Measurements from ENCODE around the gene SLITRK1.

GRCh38 chr13:83880275-83881139 is 1.8 kb downstream of the SLITRK1 start:
- TF ChIP-seq MYC (IDR thresholded peaks at IDR 0.05; ENCODE audit: low read depth, low read length): no peak
- no peak for TF ChIP-seq CTCF (IDR thresholded peaks at IDR 0.05; ENCODE audit: extremely low read depth in 1 of 2, insufficient read depth in 1 of 2, low read depth in 1 of 2, low read length in 2 of 2)
- TF ChIP-seq POLR2AphosphoS5 (IDR thresholded peaks at IDR 0.05; ENCODE audit: insufficient read depth, low read depth, low read length): no peak
- TF ChIP-seq POLR2A (IDR thresholded peaks at IDR 0.05; ENCODE audit: low read depth, low read length): no peak
- TF ChIP-seq EZH2 (IDR thresholded peaks at IDR 0.05; ENCODE audit: borderline replicate concordance, low read depth, low read length, severe bottlenecking): no peak
- no peak for TF ChIP-seq FOS (IDR thresholded peaks at IDR 0.05; ENCODE audit: borderline replicate concordance, insufficient read depth, low read length)
- TF ChIP-seq MAX (IDR thresholded peaks at IDR 0.05; ENCODE audit: insufficient read depth, insufficient read length): no peak
- TF ChIP-seq GATA2 (IDR thresholded peaks at IDR 0.05; ENCODE audit: insufficient read depth, insufficient read length, low read depth, low read length): no peak

Data from endothelial cell of umbilical vein (primary cell).